GM12878 (cell line): Measurements from ENCODE around the gene N4BP2L1. TPM values are rescaled to one million over a fixed set of nuclear protein-coding genes. Genes with fewer than 3 reads are reported as not detected.

Experiments used
- ATAC-seq: fragments of 200-7000 bp; cut with Tn5 transposase; 3 replicates; pipeline ENCODE4 v1.9.1; 2020; ENCODE audit warnings: mild to moderate bottlenecking, moderate library complexity
- BruUV-seq: library from RNA; stranded (reverse); fragments of 400-500 nt; replicated peaks from 2 replicates; lab custom pipeline; 2021; lab: Mats Ljungman, UMichigan
- CTCF ChIA-PET: fragments of 300-600 bp; sonication (Branson Sonifier 250); formaldehyde crosslinking; extraction: SDS; loops from one replicate; lab custom pipeline; 2021; ENCODE audit warnings: inconsistent platforms; lab: Yijun Ruan, JAX
- POLR2A ChIA-PET: fragments of 350-600 bp; formaldehyde crosslinking; extraction: SDS; loops from one replicate; lab custom pipeline; 2021; ENCODE audit warnings: inconsistent platforms; lab: Charles Lee
- RAD21 ChIA-PET: fragments of 300-600 bp; sonication (Branson Sonifier 250); formaldehyde crosslinking; loops from one replicate; lab custom pipeline; 2023; ENCODE audit warnings: antibody characterized with exemption; ENCODE audit not compliant: unreplicated experiment; lab: Charles Lee
- SMC1A ChIA-PET: fragments of 300-600 bp; sonication (Branson Sonifier 250); formaldehyde crosslinking; loops from one replicate; lab custom pipeline; 2023; ENCODE audit not compliant: unreplicated experiment, uncharacterized antibody; lab: Charles Lee
- DNase-seq: peaks from one replicate; pipeline ENCODE4 v3.0.0-alpha.2; 2011; ENCODE audit warnings: low read depth, low spot score
- FAIRE-seq: peaks from 3 replicates; lab custom pipeline; 2011; peaks lifted over from hg19 to GRCh38; lab: Jason Lieb, UNC
- H2AFZ ChIP-seq: 2 replicates; pipeline ENCODE4 v1.6.0; 2011; ENCODE audit warnings: low read depth, low read length, control low read depth; ENCODE audit not compliant: control insufficient read depth
- H3K27ac ChIP-seq: 2 replicates; pipeline ENCODE4 v1.5.1; 2011; ENCODE audit warnings: control low read depth; ENCODE audit not compliant: control insufficient read depth, insufficient read depth
- H3K27me3 ChIP-seq, 2 experiments: replicated peaks in 1 of 2; 2 replicates each; pipeline versions ENCODE4 v1.6.0 to v1.6.1; 2011; ENCODE audit warnings: low read length in 1 of 2; ENCODE audit not compliant: control insufficient read depth in 2 of 2, insufficient read depth in 2 of 2
- H3K36me3 ChIP-seq, 2 experiments: 2 replicates each; pipeline ENCODE4 v1.5.1; 2011; ENCODE audit warnings: low read length in 1 of 2; ENCODE audit not compliant: control insufficient read depth in 2 of 2, insufficient read depth in 2 of 2
- H3K4me1 ChIP-seq: 2 replicates; pipeline ENCODE4 v1.6.1; 2011; ENCODE audit warnings: mild to moderate bottlenecking, low read length, moderate library complexity, mixed read lengths; ENCODE audit not compliant: control insufficient read depth, insufficient read depth
- H3K4me2 ChIP-seq: 2 replicates; pipeline ENCODE4 v1.6.0; 2011; ENCODE audit warnings: control low read depth; ENCODE audit not compliant: control insufficient read depth, insufficient read depth
- H3K4me3 ChIP-seq: fragments of 200-600 bp; sonication (generic); 2 replicates; pipeline ENCODE4 v1.5.1; 2016
- H3K79me2 ChIP-seq: 2 replicates; pipeline ENCODE4 v1.6.0; 2011; ENCODE audit warnings: low read length; ENCODE audit not compliant: control insufficient read depth, insufficient read depth
- H3K9ac ChIP-seq: 2 replicates; pipeline ENCODE4 v1.8.0; 2011; ENCODE audit warnings: low read length, control low read depth, mixed read lengths; ENCODE audit not compliant: control insufficient read depth, insufficient read depth
- H3K9me3 ChIP-seq: replicated peaks from 3 replicates; pipeline ENCODE4 v1.5.1; 2011; ENCODE audit warnings: mild to moderate bottlenecking, low read length; ENCODE audit not compliant: control insufficient read depth, insufficient read depth
- H4K20me1 ChIP-seq: 2 replicates; pipeline ENCODE4 v1.6.0; 2011; ENCODE audit not compliant: control insufficient read depth, insufficient read depth
- BHLHE40 ChIP-seq, 2 experiments: fragments of 450-650 bp in 1 of 2; IDR thresholded peaks; 2 replicates each; pipeline ENCODE4 v1.6.1; 2011 to 2017; ENCODE audit warnings: low read depth in 2 of 2, borderline replicate concordance in 1 of 2, improper control_type of control experiment in 1 of 2, low read length in 1 of 2, mild to moderate bottlenecking in 1 of 2
- BMI1 ChIP-seq: fragments of 450-650 bp; IDR thresholded peaks from 2 replicates; pipeline ENCODE4 v1.6.1; 2016; ENCODE audit warnings: mild to moderate bottlenecking, moderate library complexity, borderline replicate concordance
- IKZF2 ChIP-seq, 2 experiments: fragments of 450-650 bp; IDR thresholded peaks; 2 replicates each; pipeline ENCODE4 v1.6.1; 2017; ENCODE audit warnings: mild to moderate bottlenecking in 2 of 2, moderate library complexity in 2 of 2
- PAX8 ChIP-seq: fragments of 450-650 bp; IDR thresholded peaks from 2 replicates; pipeline ENCODE4 v1.6.1; 2017; ENCODE audit warnings: mild to moderate bottlenecking, moderate library complexity
- RELA ChIP-seq: fragments of 450-650 bp; IDR thresholded peaks from 2 replicates; pipeline ENCODE4 v1.8.0; 2014; ENCODE audit warnings: borderline replicate concordance; ENCODE audit not compliant: partially characterized antibody
- RUNX3 ChIP-seq: IDR thresholded peaks from 2 replicates; pipeline ENCODE4 v1.6.1; 2012; ENCODE audit warnings: low read length, inconsistent platforms
- WGBS: methylation state at CpG from one replicate; pipeline ENCODE4 v1.1.6; 2016; ENCODE audit warnings: low lambda C conversion rate; ENCODE audit not compliant: insufficient replicate concordance, insufficient coverage; ENCODE audit errors: missing lambda C conversion rate; 5-methylcytosine and 5-hydroxymethylcytosine counted together
- in situ Hi-C: fragments of 300-500 bp; cut with MboI; formaldehyde crosslinking; loops from 9 replicates; pipeline ENCODE4 v1.14.3; 2018; ENCODE audit warnings: mixed read lengths
- intact Hi-C: fragments of 100-400 bp; cut with micrococcal nuclease; formaldehyde crosslinking; loops from one replicate; pipeline ENCODE4 v1.14.2; 2022; ENCODE audit not compliant: unreplicated experiment
- polyA plus RNA-seq, 11 experiments: library from polyadenylated mRNA; depleted of rRNA in 4 of 11; unstranded in 6 of 11; stranded (reverse) in 5 of 11; fragments of >200 nt; fragmentation: Nextera tagmentation in 4 of 11; fragmentation: Illumina TruSeq in 1 of 11; extraction: Ambion mirVana in 4 of 11; extraction: Trizol in 1 of 11; gene quantifications; 1 replicate in 1 of 11; 2 replicates in 10 of 11; pipeline versions ENCODE4 v1.2.1 to v1.2.3, GENCODE V29; 2011 to 2016; ENCODE audit warnings: inconsistent platforms in 2 of 11, missing spikeins in 2 of 11, low read depth in 1 of 11
- total RNA-seq, 4 experiments: library from RNA; depleted of rRNA in 3 of 4; stranded (reverse); fragments of >200 nt in 3 of 4; fragmentation: Illumina TruSeq in 1 of 4; extraction: Trizol in 1 of 4; gene quantifications; 2 replicates each; pipeline versions ENCODE4 v1.2.1 to v1.2.3, GENCODE V29; 2013 to 2021
- TF ChIP-seq, protein P1 (sequence below): fragments of 450-650 bp; IDR thresholded peaks from 2 replicates; pipeline ENCODE4 v1.6.1; 2014; ENCODE audit warnings: mild to moderate bottlenecking

Gene N4BP2L1
- total and polyA plus RNA-seq, 10 of the 15 experiments (the other 5 are each of a cell fraction or from before 2014, with no cell fraction given): 3.3 to 42.5 (median 16.2) TPM

DNA sequence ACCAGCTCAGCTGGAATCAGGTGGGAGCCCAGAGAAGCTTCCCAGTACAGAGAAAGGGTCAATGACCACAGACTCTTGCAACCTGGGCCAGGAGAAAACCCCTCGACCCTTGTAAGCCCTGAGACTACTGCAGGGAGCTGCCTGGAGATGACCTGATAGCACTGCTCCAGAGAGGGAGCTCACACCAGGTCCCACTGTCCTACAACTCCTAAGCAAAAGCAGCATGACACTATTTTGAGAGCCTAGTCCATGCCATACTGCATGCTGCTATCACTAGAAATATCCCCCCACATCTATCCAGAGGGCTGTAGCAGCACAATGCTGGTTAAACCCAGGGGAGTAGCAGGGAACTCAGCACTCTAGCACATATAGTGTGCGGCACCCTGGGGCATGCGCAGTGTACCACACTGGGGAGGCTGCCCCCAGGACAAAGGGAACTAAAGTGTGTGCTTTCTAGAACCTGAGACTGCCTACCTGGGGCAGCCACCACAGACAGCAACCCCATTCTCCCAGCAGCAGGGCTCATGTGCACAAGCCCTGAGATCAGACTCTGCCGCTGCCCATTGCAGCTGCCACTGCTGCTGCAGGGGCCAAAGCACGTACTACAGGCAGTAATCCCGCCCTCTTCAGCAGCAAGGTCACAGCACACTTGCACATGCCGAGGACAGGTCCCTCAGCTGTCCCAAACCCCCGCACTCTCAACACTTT is 27.1 kb upstream of the N4BP2L1 start:
- Histone ChIP-seq H3K79me2 (no peaks in the 10 kb centered on the region), H3K4me1 (no peaks in the 10 kb centered on the region), H3K9ac (no peak overlapping the region), H3K27ac (no peak overlapping the region), H2AFZ (no peak overlapping the region), H3K36me3 (no peaks in the 10 kb centered on the region), H4K20me1 (no peaks in the 10 kb centered on the region), H3K27me3 (no peaks in the 10 kb centered on the region), H3K4me2 (no peak overlapping the region), H3K4me3 (no peak overlapping the region), H3K9me3 (peaks cover 9% of the 10 kb centered on the region; the same call in 2 of the 3 replicates)
- ChIA-PET POLR2A (no interaction called here), CTCF (interaction anchor here (1.1 to 1.7 kb wide), 2 partner anchors 10 to 26 kb away, joined by 3 to 4 read pairs; no protein-coding TSS in a partner anchor), SMC1A (interaction anchor here (2.0 kb wide), 1 partner anchor 13 kb away, joined by 4 read pairs; no protein-coding TSS in a partner anchor), RAD21 (no interaction called here)
- no peak for DNase-seq
- BruUV-seq: no TSS peak
- intact Hi-C loops (no loop called here), in situ Hi-C loops (no loop called here)
- no peak for FAIRE-seq
- TF ChIP-seq IKZF2 (IDR thresholded peaks at IDR 0.05): no peak
- TF ChIP-seq, protein P1, sequence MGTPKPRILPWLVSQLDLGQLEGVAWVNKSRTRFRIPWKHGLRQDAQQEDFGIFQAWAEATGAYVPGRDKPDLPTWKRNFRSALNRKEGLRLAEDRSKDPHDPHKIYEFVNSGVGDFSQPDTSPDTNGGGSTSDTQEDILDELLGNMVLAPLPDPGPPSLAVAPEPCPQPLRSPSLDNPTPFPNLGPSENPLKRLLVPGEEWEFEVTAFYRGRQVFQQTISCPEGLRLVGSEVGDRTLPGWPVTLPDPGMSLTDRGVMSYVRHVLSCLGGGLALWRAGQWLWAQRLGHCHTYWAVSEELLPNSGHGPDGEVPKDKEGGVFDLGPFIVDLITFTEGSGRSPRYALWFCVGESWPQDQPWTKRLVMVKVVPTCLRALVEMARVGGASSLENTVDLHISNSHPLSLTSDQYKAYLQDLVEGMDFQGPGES: no peak
- no peak for TF ChIP-seq RUNX3
- no peak for TF ChIP-seq BMI1
- TF ChIP-seq BHLHE40 (IDR thresholded peaks at IDR 0.05; ENCODE audit: borderline replicate concordance in 1 of 2, low read depth in 2 of 2, low read length in 1 of 2): no peak
- TF ChIP-seq RELA: no peak
- TF ChIP-seq PAX8: no peak
- 69% methylated on average over 8 of the region's 8 CpGs for WGBS
- ATAC-seq: no peak
